ENCODE results near the gene ZNF597.
"Not testable (repeated sequence)": the region's sequence is repeated elsewhere in the genome, so short reads cannot be mapped to it uniquely, and the experiment has no call there.

The ZNF597 gene

GRCh38 chr16:3474870-3475269 lies 31.6 kb upstream of the ZNF597 start:
- DNase-seq, result not testable (repeated sequence)

GRCh38 chr16:3474136-3474779 lies 31.0 kb upstream of the ZNF597 start:
- no peak for DNase-seq

GRCh38 chr16:3473596-3473943 lies 30.3 kb upstream of the ZNF597 start:
- DNase-seq, result not testable (repeated sequence)

- no peak for DNase-seq
These were observed 29.7 kb upstream of the ZNF597 start for GRCh38 chr16:3472878-3473595.

- no peak for DNase-seq
These were observed 28.3 kb upstream of the ZNF597 start for GRCh38 chr16:3471518-3472176.

GRCh38 chr16:3470723-3471122 lies 27.4 kb upstream of the ZNF597 start:
- DNase-seq, result no peak

- DNase-seq, result no peak
These were observed 26.4 kb upstream of the ZNF597 start for GRCh38 chr16:3469736-3470135.

- DNase-seq, result no peak
These were observed 25.2 kb upstream of the ZNF597 start for GRCh38 chr16:3468501-3468900.

GRCh38 chr16:3467921-3468320 lies 24.6 kb upstream of the ZNF597 start:
- no peak for DNase-seq

- no peak for DNase-seq
These were observed 23.9 kb upstream of the ZNF597 start for GRCh38 chr16:3467182-3467581.

- DNase-seq, result no peak
These were observed 22.7 kb upstream of the ZNF597 start for GRCh38 chr16:3465911-3466584.

- DNase-seq, result no peak
These were observed 22.0 kb upstream of the ZNF597 start for GRCh38 chr16:3465301-3465700.

- no peak for DNase-seq
These were observed 17.8 kb upstream of the ZNF597 start for GRCh38 chr16:3461151-3461550.

GRCh38 chr16:3460585-3460984 lies 17.3 kb upstream of the ZNF597 start:
- no peak for DNase-seq

GRCh38 chr16:3460121-3460520 lies 16.8 kb upstream of the ZNF597 start:
- DNase-seq, result no peak

GRCh38 chr16:3459401-3460090 lies 16.2 kb upstream of the ZNF597 start:
- no peak for DNase-seq

- DNase-seq, result no peak
These were observed 15.6 kb upstream of the ZNF597 start for GRCh38 chr16:3458852-3459361.

- DNase-seq, result no peak
These were observed 15.1 kb upstream of the ZNF597 start for GRCh38 chr16:3458278-3458851.

- peak; percentile 40 for DNase-seq
These were observed 14.3 kb upstream of the ZNF597 start for GRCh38 chr16:3457434-3458252.

GRCh38 chr16:3454631-3455147 lies 11.4 kb upstream of the ZNF597 start:
- DNase-seq, result no peak

- no peak for DNase-seq
These were observed 10.8 kb upstream of the ZNF597 start for GRCh38 chr16:3454093-3454492.

All from NCI-H1436 treated with DMSO at 0.1 percent for 48 hours (cell line).